Neural crest cell (in vitro differentiated cells): ENCODE data around the gene NUB1. TPM values are rescaled to one million over a fixed set of nuclear protein-coding genes. Genes with fewer than 3 reads are reported as not detected.

ENCODE experiments used
- DNase-seq: peaks from one replicate; pipeline ENCODE4 v3.0.0; 2021; ENCODE audit warnings: low read depth, mixed read lengths, low spot score
- H3K27ac Mint-ChIP-seq: one replicate; pipeline ENCODE4 v1.8.0; 2021; ENCODE audit warnings: mild to moderate bottlenecking, mixed read lengths; ENCODE audit not compliant: unreplicated experiment
- H3K27me3 Mint-ChIP-seq: 2 replicates; pipeline ENCODE4 v1.8.0; 2021; ENCODE audit warnings: low read depth, mild to moderate bottlenecking, mixed read lengths
- H3K36me3 Mint-ChIP-seq: 2 replicates; pipeline ENCODE4 v1.8.0; 2021; ENCODE audit warnings: low read depth, mild to moderate bottlenecking, mixed read lengths
- H3K4me1 Mint-ChIP-seq: 2 replicates; pipeline ENCODE4 v1.8.0; 2021; ENCODE audit warnings: mixed read lengths
- H3K4me3 Mint-ChIP-seq: one replicate; pipeline ENCODE4 v1.8.0; 2021; ENCODE audit warnings: mild to moderate bottlenecking, mixed read lengths
- H3K9me3 Mint-ChIP-seq: 2 replicates; pipeline ENCODE4 v1.8.0; 2021; ENCODE audit warnings: mixed read lengths
- CTCF ChIP-seq: fragments of 200-600 bp; sonication (generic); conservative IDR thresholded peaks from 2 replicates; pipeline ENCODE4 v1.5.0; 2021; ENCODE audit warnings: antibody characterized with exemption, mild to moderate bottlenecking
- total RNA-seq: library from RNA; stranded (reverse); gene quantifications from 2 replicates; pipeline ENCODE4 v1.2.1, GENCODE V29; 2021

The NUB1 gene
- total RNA-seq, 1 donor from 2014 or later = 32.6 TPM

DNA sequence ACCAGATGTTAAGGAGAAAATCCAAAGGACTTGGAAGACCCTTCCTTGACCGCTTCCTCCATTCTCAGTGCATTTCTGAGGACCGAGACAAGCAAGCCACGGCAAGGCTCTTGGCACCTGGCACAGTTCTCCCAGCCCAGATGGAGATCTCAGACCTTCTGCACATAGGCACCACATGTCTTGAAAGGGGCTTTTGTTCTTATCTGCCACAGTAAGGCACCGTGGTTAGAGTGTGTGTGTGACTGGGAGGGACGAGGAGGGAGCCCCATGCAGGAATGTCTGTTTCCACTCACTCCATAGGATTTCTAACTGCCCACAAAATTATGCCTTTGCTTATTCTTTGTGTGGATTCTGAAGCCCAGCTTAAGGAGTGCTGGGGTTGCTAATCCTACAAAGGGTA lies 78.5 kb downstream of the NUB1 start:
- Mint-ChIP-seq H3K4me1 (no peaks in the 10 kb centered on the region), H3K27me3 (peaks cover 8% of the 10 kb centered on the region), H3K9me3 (peaks cover 12% of the 10 kb centered on the region), H3K4me3 (no peak overlapping the region), H3K27ac (no peak overlapping the region), H3K36me3 (peaks cover 13% of the 10 kb centered on the region)
- TF ChIP-seq CTCF = no peak
- no peak for DNase-seq

DNA sequence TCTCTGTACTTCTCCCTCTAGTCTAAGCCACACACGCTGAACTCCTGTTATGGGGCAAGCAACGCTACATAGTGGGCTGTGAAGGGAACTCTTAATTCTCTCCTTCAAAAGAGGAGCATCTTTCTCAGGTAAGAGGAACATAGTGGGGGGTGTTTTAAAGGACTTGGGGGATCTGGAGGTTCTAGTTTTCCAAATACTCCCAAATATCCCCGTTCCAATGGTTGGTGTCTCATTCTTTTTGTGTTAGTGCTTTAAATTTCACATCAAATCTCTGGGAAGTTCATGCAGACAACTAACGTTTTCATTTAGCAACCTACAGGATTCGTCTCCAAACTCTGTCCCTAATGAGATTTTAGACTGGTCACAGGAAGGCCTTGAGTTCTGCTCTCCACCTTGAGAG lies 80.6 kb downstream of the NUB1 start:
- peaks cover 12% of the 10 kb centered on the region for H3K9me3 Mint-ChIP-seq
- H3K4me1 Mint-ChIP-seq = no peaks in the 10 kb centered on the region
- no peak overlapping the region for H3K27ac Mint-ChIP-seq
- peaks cover 13% of the 10 kb centered on the region for H3K36me3 Mint-ChIP-seq
- DNase-seq = no peak
- no peaks in the 10 kb centered on the region for H3K27me3 Mint-ChIP-seq
- no peak for TF ChIP-seq CTCF
- no peak overlapping the region for H3K4me3 Mint-ChIP-seq

DNA sequence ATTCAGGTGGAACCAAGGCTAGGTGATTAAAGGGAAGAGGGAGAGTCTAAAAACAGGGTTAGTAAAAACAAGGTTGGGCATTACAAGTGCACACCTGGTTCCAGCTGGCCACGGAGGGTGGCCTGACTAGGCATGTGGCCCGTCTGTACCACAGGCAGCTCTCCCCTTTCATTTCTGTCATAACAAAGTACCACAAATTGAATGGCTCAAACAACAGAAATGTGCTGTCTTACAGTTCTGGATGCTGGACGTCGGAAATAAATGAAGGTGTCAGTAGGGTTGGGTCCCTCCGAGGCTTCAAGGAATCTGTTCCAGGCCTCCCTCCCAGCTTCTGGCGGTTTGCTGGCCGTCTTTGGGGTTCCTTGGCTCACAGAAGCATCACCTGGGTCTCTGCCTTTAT lies 81.6 kb downstream of the NUB1 start:
- peaks cover 10% of the 10 kb centered on the region for H3K36me3 Mint-ChIP-seq
- no peaks in the 10 kb centered on the region for H3K27me3 Mint-ChIP-seq
- no peak for DNase-seq
- H3K4me3 Mint-ChIP-seq = no peak overlapping the region
- TF ChIP-seq CTCF = no peak
- H3K9me3 Mint-ChIP-seq = peaks cover 9% of the 10 kb centered on the region
- no peak overlapping the region for H3K27ac Mint-ChIP-seq
- H3K4me1 Mint-ChIP-seq = peaks cover 6% of the 10 kb centered on the region

DNA sequence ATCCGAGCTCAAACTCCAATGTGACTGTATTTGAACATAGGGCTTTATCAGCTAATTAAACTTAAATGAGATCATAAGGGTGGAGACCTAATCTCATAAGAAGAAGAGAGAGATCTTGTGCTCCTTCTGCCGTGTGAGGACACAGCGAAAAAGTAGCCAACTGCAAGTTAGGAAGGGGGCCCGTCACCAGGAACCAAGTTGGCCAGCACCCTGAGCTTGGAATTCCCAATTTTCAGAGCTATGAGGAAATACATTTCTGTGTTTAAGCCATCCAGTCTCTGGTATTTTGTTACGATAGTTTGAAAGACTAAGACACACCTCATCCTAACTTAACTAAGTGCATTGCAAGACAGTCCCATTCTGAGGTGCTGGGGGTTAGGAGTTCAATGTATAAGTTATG lies 82.3 kb downstream of the NUB1 start:
- Mint-ChIP-seq H3K27ac (no peak overlapping the region), H3K4me1 (peaks cover 13% of the 10 kb centered on the region), H3K9me3 (peaks cover 8% of the 10 kb centered on the region), H3K4me3 (no peak overlapping the region), H3K36me3 (peaks cover 9% of the 10 kb centered on the region), H3K27me3 (no peaks in the 10 kb centered on the region)
- DNase-seq = no peak
- TF ChIP-seq CTCF = no peak

GRCh38 chr7:151424799-151425198 lies 83.2 kb downstream of the NUB1 start:
- H3K4me1 Mint-ChIP-seq = peaks cover 22% of the 10 kb centered on the region
- DNase-seq = no peak
- no peak overlapping the region for H3K4me3 Mint-ChIP-seq

More at GRCh38 chr7:151424799-151425198, 83.2 kb downstream of the NUB1 start:
- peaks cover 8% of the 10 kb centered on the region for H3K9me3 Mint-ChIP-seq
- H3K27ac Mint-ChIP-seq = no peak overlapping the region
- H3K36me3 Mint-ChIP-seq = peaks cover 9% of the 10 kb centered on the region
- H3K27me3 Mint-ChIP-seq = no peaks in the 10 kb centered on the region
- TF ChIP-seq CTCF = no peak
